IPS-18c (cell line): ENCODE measurements around the gene KDM2A.

Source experiments
- H3K4me3 ChIP-seq: 2 replicates; pipeline ENCODE4 v1.7.0; 2013; ENCODE audit warnings: low read depth, mild to moderate bottlenecking, low read length, moderate library complexity; ENCODE audit not compliant: insufficient read depth
- H3K9me3 ChIP-seq: one replicate; pipeline ENCODE4 v1.6.1; 2013; ENCODE audit warnings: mild to moderate bottlenecking, low read length, moderate library complexity; ENCODE audit not compliant: control insufficient read depth, insufficient read depth

KDM2A gene

GRCh38 chr11:67271541-67272284, 152.7 kb downstream of the KDM2A start:
- no peak overlapping the region for H3K4me3 ChIP-seq
- no peaks in the 10 kb centered on the region for H3K9me3 ChIP-seq

- H3K4me3 ChIP-seq = no peak overlapping the region
- no peaks in the 10 kb centered on the region for H3K9me3 ChIP-seq
These were observed 153.5 kb downstream of the KDM2A start for GRCh38 chr11:67272327-67273259.

- Histone ChIP-seq H3K9me3 (no peaks in the 10 kb centered on the region), H3K4me3 (no peak overlapping the region)
These were observed 154.4 kb downstream of the KDM2A start for GRCh38 chr11:67273260-67273990.

- Histone ChIP-seq H3K4me3 (no peak overlapping the region), H3K9me3 (no peaks in the 10 kb centered on the region)
These were observed 155.9 kb downstream of the KDM2A start for GRCh38 chr11:67274768-67275605.

- Histone ChIP-seq H3K9me3 (no peaks in the 10 kb centered on the region), H3K4me3 (no peak overlapping the region)
These were observed 156.7 kb downstream of the KDM2A start for GRCh38 chr11:67275606-67276409.

- no peaks in the 10 kb centered on the region for H3K9me3 ChIP-seq
- no peak overlapping the region for H3K4me3 ChIP-seq
These were observed 157.7 kb downstream of the KDM2A start for GRCh38 chr11:67276781-67277230.

GRCh38 chr11:67277231-67277961, 158.3 kb downstream of the KDM2A start:
- Histone ChIP-seq H3K9me3 (no peaks in the 10 kb centered on the region), H3K4me3 (no peak overlapping the region; the same call in 1 of the 2 replicates)

- H3K9me3 ChIP-seq = no peaks in the 10 kb centered on the region
- H3K4me3 ChIP-seq = no peak overlapping the region
These were observed 159.3 kb downstream of the KDM2A start for GRCh38 chr11:67278135-67278938.

- Histone ChIP-seq H3K9me3 (no peaks in the 10 kb centered on the region), H3K4me3 (no peak overlapping the region)
These were observed 160.0 kb downstream of the KDM2A start for GRCh38 chr11:67278939-67279588.

GRCh38 chr11:67279589-67280340, 160.7 kb downstream of the KDM2A start:
- H3K4me3 ChIP-seq = no peak overlapping the region

GRCh38 chr11:67280341-67280787, 161.3 kb downstream of the KDM2A start:
- no peak overlapping the region for H3K4me3 ChIP-seq
- H3K9me3 ChIP-seq = no peaks in the 10 kb centered on the region

More at GRCh38 chr11:67279589-67280340, 160.7 kb downstream of the KDM2A start:
- H3K9me3 ChIP-seq = no peaks in the 10 kb centered on the region

- H3K4me3 ChIP-seq = no peak overlapping the region
- no peaks in the 10 kb centered on the region for H3K9me3 ChIP-seq
These were observed 161.9 kb downstream of the KDM2A start for GRCh38 chr11:67280788-67281551.

- Histone ChIP-seq H3K9me3 (no peaks in the 10 kb centered on the region), H3K4me3 (no peak overlapping the region)
These were observed 162.6 kb downstream of the KDM2A start for GRCh38 chr11:67281552-67282150.
